Stimulated activated naive CD8-positive, alpha-beta T cell treated with anti-CD3 and anti-CD28 coated beads, Interleukin-15, Interleukin-2, amounts not matched to agents 100 ng/mL and 50 ng/mL, for 24 hours (primary cell): Measurements from ENCODE around the gene KLF1.
"Not testable (repeated sequence)": the region's sequence is repeated elsewhere in the genome, so short reads cannot be mapped to it uniquely, and the experiment has no call there.

Source experiments
- H3K27ac Mint-ChIP-seq: one replicate; pipeline ENCODE4 v1.8.0; 2021; ENCODE audit warnings: mild to moderate bottlenecking, mixed read lengths
- H3K27me3 Mint-ChIP-seq: one replicate; pipeline ENCODE4 v1.8.0; 2021; ENCODE audit warnings: mixed read lengths
- H3K36me3 Mint-ChIP-seq: one replicate; pipeline ENCODE4 v1.8.0; 2021; ENCODE audit warnings: low read depth, mixed read lengths
- H3K4me1 Mint-ChIP-seq: one replicate; pipeline ENCODE4 v1.8.0; 2021; ENCODE audit warnings: low read depth, mixed read lengths
- H3K4me3 Mint-ChIP-seq: one replicate; pipeline ENCODE4 v1.8.0; 2021; ENCODE audit warnings: mild to moderate bottlenecking, mixed read lengths
- H3K9me3 Mint-ChIP-seq: one replicate; pipeline ENCODE4 v1.8.0; 2021; ENCODE audit warnings: mixed read lengths

The KLF1 gene

GRCh38 chr19:12864721-12865715 is 22.0 kb downstream of the KLF1 start:
- peaks cover 3% of the 10 kb centered on the region for H3K27me3 Mint-ChIP-seq
- H3K4me1 Mint-ChIP-seq, result peaks cover 11% of the 10 kb centered on the region
- no peak overlapping the region for H3K27ac Mint-ChIP-seq
- no peaks in the 10 kb centered on the region for H3K9me3 Mint-ChIP-seq
- no peak overlapping the region for H3K4me3 Mint-ChIP-seq
- H3K36me3 Mint-ChIP-seq, result no peaks in the 10 kb centered on the region

DNA sequence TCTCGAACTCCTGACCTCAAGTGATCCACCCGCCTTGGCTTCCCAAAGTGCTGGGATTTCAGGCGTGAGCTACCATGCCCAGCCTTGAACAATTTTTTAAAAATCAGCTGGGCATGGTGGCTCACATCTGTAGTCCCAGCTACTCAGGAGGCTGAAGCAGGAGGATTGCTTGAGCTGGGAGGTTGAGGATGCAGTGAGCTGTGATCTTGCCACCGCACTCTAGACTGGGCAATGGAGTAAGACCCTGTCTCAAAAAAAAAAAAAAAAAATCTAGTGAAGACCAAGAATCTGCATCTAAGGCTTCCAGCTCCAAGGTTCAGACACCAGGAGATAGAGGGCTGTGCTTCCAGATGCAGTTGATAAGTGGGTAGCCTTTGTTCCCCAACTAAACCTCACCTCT is 22.9 kb downstream of the KLF1 start:
- Mint-ChIP-seq H3K4me3 (no peak overlapping the region), H3K27me3 (peaks cover 3% of the 10 kb centered on the region), H3K4me1 (peaks cover 11% of the 10 kb centered on the region)

DNA sequence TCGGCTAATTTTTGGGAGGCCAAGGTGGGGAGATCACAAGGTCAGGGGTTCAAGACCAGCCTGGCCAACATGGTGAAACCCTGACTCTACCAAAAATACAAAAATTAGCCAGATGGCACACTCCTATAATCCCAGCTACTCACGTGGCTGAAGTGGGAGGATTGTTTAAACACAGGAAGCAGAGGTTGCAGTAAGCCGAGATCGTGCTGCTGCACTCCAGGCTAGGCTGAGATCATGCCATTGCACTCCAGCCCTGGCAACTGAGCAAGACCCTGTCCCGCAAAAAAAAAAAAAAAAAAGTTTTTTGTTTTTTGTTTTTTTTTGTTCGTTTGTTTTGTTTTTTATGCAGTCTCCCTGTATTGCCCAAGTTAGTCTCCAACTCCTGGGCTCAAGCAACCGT is 27.5 kb downstream of the KLF1 start:
- Mint-ChIP-seq H3K9me3 (no peaks in the 10 kb centered on the region), H3K4me1 (no peaks in the 10 kb centered on the region), H3K4me3 (no peak overlapping the region), H3K27ac (no peak overlapping the region), H3K36me3 (no peaks in the 10 kb centered on the region), H3K27me3 (no peaks in the 10 kb centered on the region)

More for the DNA sequence above, 22.9 kb downstream of the KLF1 start:
- Mint-ChIP-seq H3K36me3 (no peaks in the 10 kb centered on the region), H3K9me3 (no peaks in the 10 kb centered on the region), H3K27ac (no peak overlapping the region)

DNA sequence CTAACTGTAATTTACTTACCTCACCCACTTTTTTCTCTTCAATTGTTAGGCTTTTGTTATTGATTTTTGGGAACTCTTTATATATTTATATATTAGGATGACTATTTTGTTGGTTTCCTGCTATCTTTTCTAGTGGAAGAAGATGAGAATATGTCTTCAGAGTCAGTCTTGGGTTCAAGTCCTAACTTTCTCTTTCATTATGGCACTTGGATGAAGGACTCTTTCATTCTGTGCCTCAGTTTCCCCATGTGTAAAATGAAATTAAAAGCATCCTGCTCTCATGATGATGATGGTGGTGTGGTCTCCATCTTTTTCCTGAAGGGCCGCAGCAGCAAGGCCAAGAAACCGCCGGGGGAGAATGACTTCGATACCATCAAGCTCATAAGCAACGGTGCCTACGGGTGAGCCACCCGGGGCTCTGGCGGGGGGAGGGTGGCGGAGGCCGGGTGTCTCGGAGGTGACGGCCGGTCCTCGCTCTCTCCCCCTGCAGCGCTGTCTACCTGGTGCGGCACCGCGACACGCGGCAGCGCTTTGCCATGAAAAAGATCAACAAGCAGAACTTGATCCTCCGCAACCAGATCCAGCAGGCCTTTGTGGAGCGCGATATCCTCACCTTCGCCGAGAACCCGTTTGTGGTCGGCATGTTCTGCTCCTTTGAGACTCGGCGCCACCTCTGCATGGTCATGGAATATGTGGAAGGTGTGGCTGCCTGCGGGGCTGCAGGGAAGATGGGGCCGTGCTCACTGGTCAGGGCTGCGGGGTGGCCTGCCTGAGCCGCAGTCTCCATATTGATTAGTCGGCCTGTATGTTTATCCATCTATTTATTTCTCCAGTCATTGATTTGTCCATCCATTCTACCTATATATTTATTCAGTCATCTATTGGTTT is 28.7 kb downstream of the KLF1 start:
- Mint-ChIP-seq H3K9me3 (no peaks in the 10 kb centered on the region), H3K4me1 (no peaks in the 10 kb centered on the region), H3K27ac (no peak overlapping the region), H3K36me3 (no peaks in the 10 kb centered on the region), H3K4me3 (no peak overlapping the region), H3K27me3 (no peaks in the 10 kb centered on the region)

GRCh38 chr19:12856653-12857052 is 30.3 kb downstream of the KLF1 start:
- no peaks in the 10 kb centered on the region for H3K9me3 Mint-ChIP-seq
- H3K27ac Mint-ChIP-seq, result no peak overlapping the region
- no peaks in the 10 kb centered on the region for H3K27me3 Mint-ChIP-seq
- no peaks in the 10 kb centered on the region for H3K4me1 Mint-ChIP-seq
- no peak overlapping the region for H3K4me3 Mint-ChIP-seq
- H3K36me3 Mint-ChIP-seq, result no peaks in the 10 kb centered on the region

DNA sequence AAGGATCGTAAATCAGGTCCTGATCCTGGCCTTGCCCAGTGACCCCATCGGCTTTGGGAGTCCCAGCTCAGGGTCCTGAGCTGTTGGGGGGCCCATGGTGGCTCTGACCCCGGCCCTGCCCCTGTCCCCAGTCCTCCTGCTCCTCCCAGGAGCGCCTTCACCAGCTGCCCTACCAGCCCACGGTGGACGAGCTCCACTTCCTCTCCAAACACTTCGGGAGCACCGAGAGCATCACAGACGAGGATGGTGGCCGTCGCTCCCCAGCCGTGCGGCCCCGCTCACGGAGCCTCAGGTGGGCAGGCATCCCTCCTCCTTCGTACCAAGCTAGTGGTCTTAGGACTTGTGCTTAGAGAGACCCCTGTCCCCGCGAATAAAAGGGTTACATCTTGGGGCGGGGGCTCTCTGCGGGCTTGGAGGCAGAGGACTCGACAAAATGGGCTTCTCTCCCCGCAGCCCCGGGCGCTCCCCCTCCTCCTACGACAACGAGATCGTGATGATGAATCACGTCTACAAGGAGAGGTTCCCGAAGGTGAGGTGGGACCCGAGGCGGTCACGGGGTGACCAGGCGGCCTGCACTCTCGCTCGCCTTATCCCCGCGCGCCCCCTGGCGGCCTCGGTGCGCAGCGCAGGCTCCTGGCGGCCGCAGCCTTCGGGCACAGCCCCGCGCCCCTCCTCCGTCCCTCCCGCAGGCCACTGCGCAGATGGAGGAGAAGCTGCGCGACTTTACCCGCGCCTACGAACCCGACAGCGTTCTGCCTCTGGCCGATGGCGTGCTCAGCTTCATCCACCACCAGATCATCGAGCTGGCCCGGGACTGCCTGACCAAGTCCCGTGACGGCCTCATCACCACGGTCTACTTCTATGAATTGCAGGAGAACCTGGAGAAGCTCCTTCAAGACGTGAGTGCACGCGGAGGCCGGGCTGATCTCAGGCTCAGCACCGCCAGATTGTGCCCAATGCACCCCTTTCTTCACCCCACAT is 39.6 kb downstream of the KLF1 start:
- no peaks in the 10 kb centered on the region for H3K36me3 Mint-ChIP-seq
- H3K27me3 Mint-ChIP-seq, result peaks cover 26% of the 10 kb centered on the region
- H3K9me3 Mint-ChIP-seq, result no peaks in the 10 kb centered on the region

GRCh38 chr19:12846613-12847012 is 40.4 kb downstream of the KLF1 start:
- H3K4me3 Mint-ChIP-seq, result not testable (repeated sequence)

More for the DNA sequence above, 39.6 kb downstream of the KLF1 start:
- Mint-ChIP-seq H3K27ac (no peak overlapping the region), H3K4me3 (peak overlapping the region; percentile 43), H3K4me1 (peaks cover 6% of the 10 kb centered on the region)

GRCh38 chr19:12843999-12844732 is 42.8 kb downstream of the KLF1 start:
- Mint-ChIP-seq H3K9me3 (no peaks in the 10 kb centered on the region), H3K27ac (no peak overlapping the region), H3K4me1 (peaks cover 26% of the 10 kb centered on the region), H3K36me3 (no peaks in the 10 kb centered on the region), H3K4me3 (no peak overlapping the region), H3K27me3 (peaks cover 55% of the 10 kb centered on the region)

More at GRCh38 chr19:12846613-12847012, 40.4 kb downstream of the KLF1 start:
- not testable (repeated sequence) for H3K27ac Mint-ChIP-seq, H3K4me1 Mint-ChIP-seq, H3K36me3 Mint-ChIP-seq, H3K9me3 Mint-ChIP-seq
- peaks cover 32% of the 10 kb centered on the region for H3K27me3 Mint-ChIP-seq

DNA sequence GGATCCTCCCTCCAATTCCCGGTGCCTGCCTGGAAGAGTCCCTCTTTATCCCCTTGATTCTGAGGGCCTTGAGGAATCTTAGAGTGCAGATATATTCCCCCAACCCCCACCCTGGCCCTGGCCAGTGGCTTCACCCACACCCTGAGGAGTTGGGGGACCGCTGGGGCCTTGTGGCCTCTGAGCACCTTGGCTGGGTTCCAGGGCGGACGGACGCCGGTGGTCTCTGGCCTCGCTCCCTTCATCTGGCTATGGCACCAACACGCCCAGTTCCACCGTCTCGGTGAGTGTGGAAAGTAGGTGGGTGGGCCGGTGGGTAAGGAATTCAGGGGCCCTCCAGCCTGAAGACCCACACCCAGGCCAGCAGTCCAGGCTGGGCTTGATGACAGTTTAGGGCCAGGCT is 43.7 kb downstream of the KLF1 start:
- no peaks in the 10 kb centered on the region for H3K9me3 Mint-ChIP-seq
- no peaks in the 10 kb centered on the region for H3K36me3 Mint-ChIP-seq
- H3K27me3 Mint-ChIP-seq, result peaks cover 53% of the 10 kb centered on the region

DNA sequence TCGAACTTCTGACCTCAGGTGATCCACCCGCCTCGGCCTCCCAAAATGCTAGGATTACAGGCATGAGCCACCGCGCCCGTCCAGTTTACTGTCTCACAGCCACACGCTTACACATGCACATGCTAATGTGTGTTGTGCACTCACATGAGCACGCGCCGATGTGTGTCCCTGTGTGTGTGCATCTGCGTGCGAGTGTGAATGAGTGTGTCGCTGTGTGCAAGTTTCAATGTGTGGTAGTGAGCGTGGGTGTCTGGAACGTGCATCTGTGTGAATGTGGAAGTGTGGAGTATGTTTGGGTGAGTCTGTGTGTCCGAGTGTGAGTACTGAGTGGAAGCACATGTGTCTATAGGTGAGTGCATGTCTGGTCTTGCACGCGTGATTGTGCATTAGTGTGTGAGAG is 44.5 kb downstream of the KLF1 start:
- no peaks in the 10 kb centered on the region for H3K9me3 Mint-ChIP-seq
- H3K4me1 Mint-ChIP-seq, result peaks cover 32% of the 10 kb centered on the region
- H3K27me3 Mint-ChIP-seq, result peaks cover 59% of the 10 kb centered on the region
- H3K27ac Mint-ChIP-seq, result no peak overlapping the region
- no peaks in the 10 kb centered on the region for H3K36me3 Mint-ChIP-seq
- H3K4me3 Mint-ChIP-seq, result no peak overlapping the region

More for the DNA sequence above, 43.7 kb downstream of the KLF1 start:
- Mint-ChIP-seq H3K27ac (no peak overlapping the region), H3K4me1 (peaks cover 29% of the 10 kb centered on the region), H3K4me3 (no peak overlapping the region)

DNA sequence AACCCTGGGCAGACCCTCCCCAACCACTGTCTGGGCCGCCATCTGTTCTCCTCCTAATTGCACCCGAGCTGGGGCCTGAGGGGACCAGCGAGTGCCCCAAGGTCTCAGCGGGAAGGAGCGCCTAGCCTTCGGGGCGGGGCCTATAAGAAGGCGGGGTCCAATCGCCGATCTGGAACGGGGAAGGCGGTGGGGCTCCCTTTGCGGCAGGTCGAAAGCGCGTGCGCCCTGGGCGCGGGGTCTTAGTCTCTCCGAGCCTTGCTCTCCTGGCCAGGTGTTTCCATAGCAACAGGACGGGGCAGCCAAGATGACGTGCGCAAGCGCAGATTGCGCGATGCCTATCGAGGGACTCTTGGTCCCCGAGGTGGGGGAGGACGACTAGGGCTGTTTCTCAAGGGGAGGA is 45.9 kb downstream of the KLF1 start:
- Mint-ChIP-seq H3K27me3 (peaks cover 66% of the 10 kb centered on the region), H3K4me3 (no peak overlapping the region), H3K27ac (no peak overlapping the region), H3K9me3 (no peaks in the 10 kb centered on the region), H3K36me3 (no peaks in the 10 kb centered on the region), H3K4me1 (peaks cover 37% of the 10 kb centered on the region)

DNA sequence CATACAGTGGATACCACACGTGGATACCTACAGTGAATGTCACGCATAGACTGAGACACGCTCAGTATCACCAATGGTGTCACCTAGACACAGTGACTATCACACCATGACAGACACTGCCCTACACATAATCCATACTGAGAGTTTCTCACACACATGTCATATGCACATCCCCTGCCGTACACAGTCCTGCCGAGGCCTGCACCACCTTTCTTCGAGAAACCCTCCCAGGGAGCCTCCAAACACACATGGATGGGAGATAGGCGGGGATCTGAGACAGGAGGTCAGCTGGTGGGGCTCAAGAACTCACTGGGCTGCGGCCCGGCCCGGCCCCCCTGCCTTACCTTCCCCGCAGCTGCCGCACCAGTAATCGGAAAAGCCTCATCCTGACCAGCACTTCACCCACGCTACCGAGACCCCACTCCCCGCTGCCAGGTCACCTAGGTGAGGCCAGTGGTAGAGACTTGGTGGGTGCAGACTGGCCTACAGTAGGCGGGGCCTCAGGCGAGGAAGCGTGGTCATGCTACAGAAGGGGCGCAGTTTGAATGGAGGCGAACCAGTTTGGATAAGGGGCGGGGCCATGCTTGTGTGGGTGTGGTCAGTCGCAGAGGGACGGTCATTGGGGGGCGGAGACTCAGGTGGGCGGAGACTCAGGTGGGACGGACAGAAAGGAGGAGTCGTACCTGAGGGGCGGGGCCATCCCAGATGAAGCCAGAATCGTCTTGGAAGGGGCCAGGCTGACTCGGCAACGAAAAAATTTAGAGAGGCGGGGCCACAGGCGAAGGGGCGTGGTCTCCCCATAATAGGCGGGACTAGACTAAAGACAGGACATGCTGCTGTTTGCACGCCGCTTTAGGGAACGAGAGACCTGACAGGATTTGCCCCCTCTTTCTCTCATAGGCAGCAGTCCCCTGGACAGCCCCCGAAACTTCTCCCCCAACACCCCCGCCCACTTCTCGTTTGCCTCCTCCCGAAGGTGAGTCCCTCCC is 46.6 kb downstream of the KLF1 start:
- no peaks in the 10 kb centered on the region for H3K36me3 Mint-ChIP-seq
- H3K27ac Mint-ChIP-seq, result no peak overlapping the region
- H3K9me3 Mint-ChIP-seq, result no peaks in the 10 kb centered on the region
- peaks cover 70% of the 10 kb centered on the region for H3K27me3 Mint-ChIP-seq
- no peak overlapping the region for H3K4me3 Mint-ChIP-seq
- peaks cover 37% of the 10 kb centered on the region for H3K4me1 Mint-ChIP-seq
